Endodermal cell (in vitro differentiated cells): ENCODE results near the gene DNPEP. TPM values are rescaled to one million over a fixed set of nuclear protein-coding genes. Genes with fewer than 3 reads are reported as not detected.

Source experiments
- DNase-seq: peaks from one replicate; pipeline ENCODE4 v3.0.0-alpha.2; 2017
- H3K27ac ChIP-seq: 2 replicates; pipeline ENCODE4 v1.5.1; 2013; ENCODE audit warnings: mild to moderate bottlenecking, low read depth, low read length, moderate library complexity
- H3K27me3 ChIP-seq: 2 replicates; pipeline ENCODE4 v1.6.1; 2013; ENCODE audit warnings: mild to moderate bottlenecking, low read length, moderate library complexity; ENCODE audit not compliant: insufficient read depth, control insufficient read depth, poor library complexity, severe bottlenecking
- H3K36me3 ChIP-seq: 2 replicates; pipeline ENCODE4 v1.7.0; 2013; ENCODE audit warnings: mild to moderate bottlenecking, low read length, moderate library complexity; ENCODE audit not compliant: control insufficient read depth, insufficient read depth
- H3K4me1 ChIP-seq: one replicate; pipeline ENCODE4 v1.7.0; 2013; ENCODE audit warnings: low read length; ENCODE audit not compliant: control insufficient read depth, insufficient read depth
- H3K4me3 ChIP-seq: 2 replicates; pipeline ENCODE4 v1.5.1; 2013; ENCODE audit warnings: mild to moderate bottlenecking, low read length, moderate library complexity
- H3K9ac ChIP-seq: 2 replicates; pipeline ENCODE4 v1.6.1; 2013; ENCODE audit warnings: mild to moderate bottlenecking, low read length, moderate library complexity; ENCODE audit not compliant: poor library complexity, severe bottlenecking; ENCODE audit errors: extremely low read depth
- H3K9me3 ChIP-seq: 2 replicates; pipeline ENCODE4 v1.6.1; 2013; ENCODE audit warnings: mild to moderate bottlenecking, low read length, moderate library complexity; ENCODE audit not compliant: control insufficient read depth
- H3K27ac Mint-ChIP-seq: 2 replicates; pipeline ENCODE4 v1.8.0; 2020; ENCODE audit warnings: mixed read lengths
- H3K27me3 Mint-ChIP-seq: 2 replicates; pipeline ENCODE4 v1.8.0; 2021; ENCODE audit warnings: mild to moderate bottlenecking, mixed read lengths; ENCODE audit not compliant: insufficient read depth
- H3K36me3 Mint-ChIP-seq: 2 replicates; pipeline ENCODE4 v1.8.0; 2020; ENCODE audit warnings: low read depth, mixed read lengths
- H3K4me1 Mint-ChIP-seq: 2 replicates; pipeline ENCODE4 v1.8.0; 2020; ENCODE audit warnings: mixed read lengths
- H3K4me3 Mint-ChIP-seq: 2 replicates; pipeline ENCODE4 v1.8.0; 2020; ENCODE audit warnings: mild to moderate bottlenecking, moderate library complexity, mixed read lengths
- H3K9me3 Mint-ChIP-seq: 2 replicates; pipeline ENCODE4 v1.8.0; 2020; ENCODE audit warnings: mild to moderate bottlenecking, mixed read lengths
- CTCF ChIP-seq: fragments of 200-600 bp; sonication (generic); conservative IDR thresholded peaks from 2 replicates; pipeline ENCODE4 v1.5.0; 2021; ENCODE audit warnings: antibody characterized with exemption, mild to moderate bottlenecking
- WGBS, 2 experiments: methylation state at CpG; one replicate each; pipeline versions ENCODE4 v1.1.5 to v1.1.7; 2013; ENCODE audit warnings: missing lambda C conversion rate in 2 of 2, mixed read lengths in 1 of 2; ENCODE audit not compliant: insufficient coverage in 1 of 2, insufficient read length in 1 of 2; 5-methylcytosine and 5-hydroxymethylcytosine counted together
- total RNA-seq, 2 donors: library from RNA; stranded (reverse); fragmentation: NEBNext Ultra II Directional in 1 of 2; extraction: Animal tissue kit (Norgen Biotek cat#: 25700) in 1 of 2; gene quantifications; 2 replicates in 1 of 2; 3 replicates in 1 of 2; pipeline ENCODE4 v1.2.1, GENCODE V29; 2021

The DNPEP gene
- total RNA-seq, 2 donors from 2014 or later, result 54.6 to 76.1 TPM

GRCh38 chr2:219433666-219434467 is 46.2 kb upstream of the DNPEP start:
- H3K27ac Mint-ChIP-seq, result peak overlapping the region; percentile 32
- no peaks in the 10 kb centered on the region for H3K36me3 Mint-ChIP-seq
- peaks cover 27% of the 10 kb centered on the region for H3K27me3 Mint-ChIP-seq
- no peaks in the 10 kb centered on the region for H3K9me3 ChIP-seq
- no peak overlapping the region for H3K9ac ChIP-seq
- no peak overlapping the region for H3K4me3 ChIP-seq
- DNase-seq, result peak; percentile 94
- no peaks in the 10 kb centered on the region for H3K36me3 ChIP-seq
- H3K4me1 ChIP-seq, result peaks cover 5% of the 10 kb centered on the region
- 68 to 85% methylated on average over 6 to 16 of the region's 16 CpGs for WGBS, 2 experiments
- H3K9me3 Mint-ChIP-seq, result no peaks in the 10 kb centered on the region
- H3K27ac ChIP-seq, result no peak overlapping the region
- H3K4me3 Mint-ChIP-seq, result peak overlapping the region; percentile 54
- peak; percentile 85 for TF ChIP-seq CTCF
- peaks cover 38% of the 10 kb centered on the region for H3K27me3 ChIP-seq
- peaks cover 5% of the 10 kb centered on the region for H3K4me1 Mint-ChIP-seq

DNA sequence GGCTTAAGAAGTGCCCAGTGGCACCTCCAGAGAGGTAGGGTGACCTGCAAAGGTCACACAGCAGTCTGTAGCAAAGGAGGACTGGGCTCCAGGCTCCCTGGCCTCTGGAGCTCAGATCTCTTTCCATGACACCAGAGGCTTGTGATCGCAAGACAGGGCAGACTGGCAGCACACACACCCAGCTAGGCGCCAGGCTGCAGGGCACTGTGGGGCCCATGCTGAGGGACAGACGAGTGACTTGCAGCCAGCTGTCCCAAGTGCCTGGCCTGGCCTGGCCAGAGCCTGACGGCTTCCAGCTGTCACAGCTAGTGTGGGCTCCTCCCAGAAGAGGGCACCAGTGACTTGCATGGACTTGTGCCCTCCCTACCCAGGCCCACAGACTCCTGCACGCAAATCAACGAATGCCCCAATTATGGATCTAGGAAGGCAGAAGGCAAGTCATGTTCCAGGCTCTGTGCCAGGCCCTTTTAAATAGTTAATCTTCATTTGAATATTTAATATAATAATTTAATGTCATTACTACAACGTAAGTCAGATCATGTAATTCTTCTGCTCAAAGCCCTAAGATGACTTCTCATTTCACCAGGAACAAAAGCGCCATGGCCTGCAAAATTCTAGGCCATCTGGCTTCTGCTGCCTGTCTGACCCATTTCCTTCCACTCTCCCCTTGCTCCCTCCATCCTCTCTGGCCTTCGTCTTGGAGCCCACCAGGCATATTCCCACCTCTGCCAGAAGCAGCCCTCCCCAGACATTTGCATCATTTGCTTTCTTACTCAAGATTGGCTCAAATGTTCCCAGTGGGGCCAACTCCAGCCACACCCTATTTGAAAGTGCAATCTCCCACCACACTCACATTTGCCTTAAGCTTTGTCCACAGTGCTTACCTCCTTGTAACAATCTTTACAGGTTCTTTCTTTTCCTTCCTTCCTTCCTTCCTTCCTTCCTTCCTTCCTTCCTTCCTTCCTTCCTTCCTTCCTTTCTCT is 43.2 kb upstream of the DNPEP start:
- H3K9ac ChIP-seq, result no peak overlapping the region
- H3K4me1 ChIP-seq, result peaks cover 11% of the 10 kb centered on the region
- WGBS, 2 experiments, result 74 to 75% methylated on average over 4 to 9 of the region's 9 CpGs
- Mint-ChIP-seq H3K27ac (no peak overlapping the region), H3K9me3 (no peaks in the 10 kb centered on the region), H3K36me3 (no peaks in the 10 kb centered on the region), H3K4me1 (peaks cover 12% of the 10 kb centered on the region), H3K27me3 (peaks cover 34% of the 10 kb centered on the region), H3K4me3 (no peak overlapping the region)
- H3K27ac ChIP-seq, result no peak overlapping the region
- DNase-seq, result peak; percentile 71
- H3K36me3 ChIP-seq, result no peaks in the 10 kb centered on the region
- TF ChIP-seq CTCF, result peak; percentile 41
- H3K27me3 ChIP-seq, result peaks cover 24% of the 10 kb centered on the region
- H3K9me3 ChIP-seq, result no peaks in the 10 kb centered on the region
- no peak overlapping the region for H3K4me3 ChIP-seq

DNA sequence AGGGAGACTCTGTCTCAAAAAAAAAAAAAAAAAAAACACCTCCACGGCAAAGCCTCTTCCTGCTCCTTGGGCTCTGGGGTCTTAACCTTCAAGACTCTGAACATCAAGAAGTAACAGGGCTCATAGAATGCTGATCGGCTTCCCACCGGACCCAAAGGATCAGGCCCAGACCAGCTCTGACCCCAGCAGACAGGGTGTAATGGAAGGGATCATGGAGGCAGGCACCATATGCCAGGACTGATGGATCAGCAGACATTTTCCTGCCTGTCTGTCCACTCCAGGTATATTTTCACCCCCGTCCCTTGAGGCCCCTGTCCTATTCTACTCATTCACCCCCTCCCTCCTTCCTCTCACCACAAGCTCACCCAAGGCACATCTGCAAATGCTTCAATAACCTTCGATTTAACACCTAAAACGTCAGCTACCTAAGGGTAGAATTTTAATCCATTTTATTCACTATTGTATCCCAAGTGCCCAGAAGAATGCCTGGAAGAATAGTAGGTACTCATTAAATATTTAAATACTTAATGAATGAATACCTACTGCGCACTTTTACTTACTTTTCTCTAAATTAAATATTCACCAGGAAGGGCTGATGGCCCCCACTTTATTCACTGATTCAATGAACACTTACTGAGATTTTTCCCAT is 42.4 kb upstream of the DNPEP start:
- H3K4me3 Mint-ChIP-seq, result no peak overlapping the region
- 91 to 96% methylated on average over 4 to 7 of the region's 7 CpGs for WGBS, 2 experiments

More for the DNA sequence above, 42.4 kb upstream of the DNPEP start:
- peaks cover 11% of the 10 kb centered on the region for H3K4me1 ChIP-seq
- H3K36me3 Mint-ChIP-seq, result no peaks in the 10 kb centered on the region
- peaks cover 30% of the 10 kb centered on the region for H3K27me3 Mint-ChIP-seq
- no peaks in the 10 kb centered on the region for H3K9me3 Mint-ChIP-seq
- H3K27ac ChIP-seq, result no peak overlapping the region
- TF ChIP-seq CTCF, result no peak
- H3K9me3 ChIP-seq, result no peaks in the 10 kb centered on the region
- no peak for DNase-seq
- no peak overlapping the region for H3K4me3 ChIP-seq
- H3K9ac ChIP-seq, result no peak overlapping the region
- peaks cover 12% of the 10 kb centered on the region for H3K4me1 Mint-ChIP-seq
- no peak overlapping the region for H3K27ac Mint-ChIP-seq
- no peaks in the 10 kb centered on the region for H3K36me3 ChIP-seq
- H3K27me3 ChIP-seq, result peaks cover 15% of the 10 kb centered on the region
